H9 (cell line): ENCODE results near the gene F2RL3. TPM values are rescaled to one million over a fixed set of nuclear protein-coding genes. Genes with fewer than 3 reads are reported as not detected.

ENCODE experiments used
- DNase-seq: peaks from one replicate; pipeline ENCODE4 v3.0.0-alpha.2; 2017
- H2AFZ ChIP-seq: one replicate; pipeline ENCODE4 v1.6.1; 2013; ENCODE audit warnings: mild to moderate bottlenecking, low read length, control low read depth, moderate library complexity
- H2AK5ac ChIP-seq: 2 replicates; pipeline ENCODE4 v1.6.1; 2013; ENCODE audit warnings: low read length, control low read depth, mixed read lengths; ENCODE audit not compliant: insufficient read length
- H2BK120ac ChIP-seq: one replicate; pipeline ENCODE4 v1.6.1; 2013; ENCODE audit warnings: low read depth, mild to moderate bottlenecking, low read length, control low read depth, inconsistent platforms; ENCODE audit not compliant: poor library complexity, severe bottlenecking
- H2BK12ac ChIP-seq: 2 replicates; pipeline ENCODE4 v1.6.1; 2013; ENCODE audit warnings: low read length, control low read depth, mixed read lengths, low read depth; ENCODE audit not compliant: insufficient read length
- H2BK15ac ChIP-seq: 2 replicates; pipeline ENCODE4 v1.6.1; 2013; ENCODE audit warnings: low read depth, low read length, control low read depth
- H2BK20ac ChIP-seq: one replicate; pipeline ENCODE4 v1.6.1; 2013; ENCODE audit warnings: low read depth, mild to moderate bottlenecking, low read length, control low read depth, inconsistent platforms; ENCODE audit not compliant: poor library complexity, severe bottlenecking
- H2BK5ac ChIP-seq: 2 replicates; pipeline ENCODE4 v1.6.1; 2013; ENCODE audit warnings: low read length, control low read depth, mixed read lengths; ENCODE audit not compliant: insufficient read length
- H3K14ac ChIP-seq: 2 replicates; pipeline ENCODE4 v1.6.1; 2013; ENCODE audit warnings: low read length, control low read depth; ENCODE audit not compliant: insufficient read depth
- H3K18ac ChIP-seq: 2 replicates; pipeline ENCODE4 v1.6.1; 2013; ENCODE audit warnings: low read depth, mild to moderate bottlenecking, mixed read lengths, low read length, control low read depth; ENCODE audit not compliant: insufficient read length
- H3K23ac ChIP-seq: 2 replicates; pipeline ENCODE4 v1.6.1; 2013; ENCODE audit warnings: low read length, control low read depth, mixed read lengths, low read depth; ENCODE audit not compliant: insufficient read length
- H3K23me2 ChIP-seq: 2 replicates; pipeline ENCODE4 v1.6.1; 2013; ENCODE audit warnings: low read depth, mild to moderate bottlenecking, mixed read lengths, low read length, control low read depth; ENCODE audit not compliant: insufficient read length, poor library complexity, severe bottlenecking
- H3K27ac ChIP-seq: 2 replicates; pipeline ENCODE4 v1.5.1; 2013; ENCODE audit warnings: low read length, control low read depth, mixed read lengths, low read depth; ENCODE audit not compliant: insufficient read length
- H3K27me3 ChIP-seq: 2 replicates; pipeline ENCODE4 v1.6.1; 2013; ENCODE audit warnings: low read length, control low read depth, inconsistent platforms; ENCODE audit not compliant: insufficient read depth
- H3K4ac ChIP-seq: 2 replicates; pipeline ENCODE4 v1.6.1; 2013; ENCODE audit warnings: low read depth, mild to moderate bottlenecking, control low read depth, inconsistent platforms, low read length, moderate library complexity
- H3K4me1 ChIP-seq: 2 replicates; pipeline ENCODE4 v1.6.1; 2013; ENCODE audit warnings: low read length, control low read depth, inconsistent platforms; ENCODE audit not compliant: insufficient read depth
- H3K4me2 ChIP-seq: 2 replicates; pipeline ENCODE4 v1.6.1; 2013; ENCODE audit warnings: low read length, control low read depth, mixed read lengths; ENCODE audit not compliant: insufficient read length, insufficient read depth
- H3K56ac ChIP-seq: 2 replicates; pipeline ENCODE4 v1.6.1; 2013; ENCODE audit warnings: low read depth, mild to moderate bottlenecking, mixed read lengths, low read length, control low read depth; ENCODE audit not compliant: insufficient read length
- H3K79me1 ChIP-seq: 2 replicates; pipeline ENCODE4 v1.6.1; 2013; ENCODE audit warnings: low read depth, mild to moderate bottlenecking, moderate library complexity, low read length, control low read depth, inconsistent platforms; ENCODE audit not compliant: insufficient read depth, poor library complexity, severe bottlenecking
- H3K79me2 ChIP-seq: 2 replicates; pipeline ENCODE4 v1.6.1; 2013; ENCODE audit warnings: low read length, control low read depth, inconsistent platforms; ENCODE audit not compliant: insufficient read depth
- H3K9ac ChIP-seq: 2 replicates; pipeline ENCODE4 v1.6.1; 2013; ENCODE audit warnings: low read length, control low read depth, mixed read lengths; ENCODE audit not compliant: insufficient read length; ENCODE audit errors: extremely low read depth
- H3K9me3 ChIP-seq: one replicate; pipeline ENCODE4 v1.6.1; 2013; ENCODE audit warnings: low read depth, low read length, inconsistent platforms; ENCODE audit not compliant: control insufficient read depth
- H3T11ph ChIP-seq: one replicate; pipeline ENCODE4 v1.6.1; 2013; ENCODE audit warnings: mild to moderate bottlenecking, low read length, control low read depth, inconsistent platforms
- H4K20me1 ChIP-seq: one replicate; pipeline ENCODE4 v1.6.1; 2013; ENCODE audit not compliant: control insufficient read depth, insufficient read length, insufficient read depth
- H4K5ac ChIP-seq: 2 replicates; pipeline ENCODE4 v1.6.1; 2013; ENCODE audit warnings: low read depth, mild to moderate bottlenecking, mixed read lengths, low read length, control low read depth; ENCODE audit not compliant: insufficient read length
- H4K8ac ChIP-seq: replicated peaks from 2 replicates; pipeline ENCODE4 v1.6.1; 2013; ENCODE audit warnings: low read length, control low read depth, mixed read lengths, low read depth; ENCODE audit not compliant: insufficient read length
- H4K91ac ChIP-seq: 2 replicates; pipeline ENCODE4 v1.6.1; 2013; ENCODE audit warnings: low read depth, mild to moderate bottlenecking, moderate library complexity, mixed read lengths, low read length, control low read depth; ENCODE audit not compliant: insufficient read length
- H3K27ac Mint-ChIP-seq, 3 experiments: 2 replicates in 2 of 3; 3 replicates in 1 of 3; pipeline ENCODE4 v1.8.0; 2020 to 2021; ENCODE audit warnings: mixed read lengths in 3 of 3, mild to moderate bottlenecking in 1 of 3, moderate library complexity in 1 of 3
- H3K27me3 Mint-ChIP-seq: 2 replicates; pipeline ENCODE4 v1.8.0; 2021; ENCODE audit warnings: low read depth, mild to moderate bottlenecking, moderate library complexity, mixed read lengths
- H3K36me3 Mint-ChIP-seq, 3 experiments: 2 replicates in 2 of 3; 3 replicates in 1 of 3; pipeline ENCODE4 v1.8.0; 2020 to 2021; ENCODE audit warnings: low read depth in 3 of 3, mixed read lengths in 3 of 3; ENCODE audit not compliant: insufficient read depth in 1 of 3
- H3K4me1 Mint-ChIP-seq, 2 experiments: 2 replicates each; pipeline ENCODE4 v1.8.0; 2020; ENCODE audit warnings: mixed read lengths in 2 of 2
- H3K4me3 Mint-ChIP-seq, 2 experiments: 2 replicates in 1 of 2; 3 replicates in 1 of 2; pipeline ENCODE4 v1.8.0; 2020 to 2021; ENCODE audit warnings: mild to moderate bottlenecking in 2 of 2, mixed read lengths in 2 of 2, moderate library complexity in 1 of 2
- H3K9me3 Mint-ChIP-seq, 2 experiments: 2 replicates in 1 of 2; 3 replicates in 1 of 2; pipeline ENCODE4 v1.8.0; 2020; ENCODE audit warnings: mild to moderate bottlenecking in 2 of 2, mixed read lengths in 2 of 2, moderate library complexity in 1 of 2
- CTCF ChIP-seq: fragments of 200-600 bp; sonication (generic); conservative IDR thresholded peaks from 3 replicates; pipeline ENCODE4 v1.8.0; 2021; ENCODE audit warnings: antibody characterized with exemption, mild to moderate bottlenecking
- WGBS: extraction: QIAGEN DNeasy Blood & Tissue Kit; methylation state at CpG from one replicate; pipeline ENCODE4 v1.1.7; 2013; ENCODE audit warnings: missing lambda C conversion rate, low lambda C conversion rate, mixed read lengths; ENCODE audit not compliant: insufficient read length; ENCODE audit errors: extremely low coverage; 5-methylcytosine and 5-hydroxymethylcytosine counted together
- total RNA-seq: library from RNA; stranded (reverse); gene quantifications from 2 replicates; pipeline ENCODE4 v1.2.1, GENCODE V29; 2021

Gene F2RL3
- total RNA-seq, 1 experiment from 2014 or later: not detected

GRCh38 chr19:16872728-16873127 lies 16.1 kb upstream of the F2RL3 start:
- H2BK5ac ChIP-seq: no peak overlapping the region
- H3K14ac ChIP-seq: no peak overlapping the region
- H4K20me1 ChIP-seq: no peaks in the 10 kb centered on the region
- no peak overlapping the region for H3K56ac ChIP-seq
- H3K79me2 ChIP-seq: peaks cover 5% of the 10 kb centered on the region; the same call in 1 of the 2 replicates
- H3K9ac ChIP-seq: no peak overlapping the region
- no peak overlapping the region for H3K27ac Mint-ChIP-seq
- H2AFZ ChIP-seq: no peak overlapping the region
- no peak overlapping the region for H2AK5ac ChIP-seq
- no peak overlapping the region for H3K4ac ChIP-seq
- H3K79me1 ChIP-seq: peaks cover 2% of the 10 kb centered on the region
- H3K36me3 Mint-ChIP-seq: peaks cover 45 to 80% (median 74%) of the 10 kb centered on the region in 3 experiments; a peak in 6 of 7 replicates
- H4K8ac ChIP-seq: no peak overlapping the region
- WGBS: no CpG with 5 or more reads among the region's 21 CpGs
- H3K18ac ChIP-seq: no peak overlapping the region
- H3K4me1 Mint-ChIP-seq: no peaks in the 10 kb centered on the region
- no peak overlapping the region for H3K4me3 Mint-ChIP-seq
- no peak overlapping the region for H3K23ac ChIP-seq
- no peaks in the 10 kb centered on the region for H3K27me3 Mint-ChIP-seq
- no peaks in the 10 kb centered on the region for H3K27me3 ChIP-seq
- H2BK20ac ChIP-seq: no peak overlapping the region
- H3K4me2 ChIP-seq: no peak overlapping the region
- H3T11ph ChIP-seq: no peak overlapping the region
- H4K5ac ChIP-seq: no peak overlapping the region
- no peak overlapping the region for H2BK120ac ChIP-seq
- H3K4me1 ChIP-seq: no peaks in the 10 kb centered on the region
- no peak overlapping the region for H2BK15ac ChIP-seq
- TF ChIP-seq CTCF: no peak
- peaks cover 0 to 7% of the 10 kb centered on the region in 2 experiments; a peak in 2 of 5 replicates for H3K9me3 Mint-ChIP-seq
- no peak for DNase-seq
- H3K27ac ChIP-seq: no peak overlapping the region
- no peaks in the 10 kb centered on the region for H3K9me3 ChIP-seq
- no peak overlapping the region for H4K91ac ChIP-seq
- H3K23me2 ChIP-seq: no peaks in the 10 kb centered on the region
- no peak overlapping the region for H2BK12ac ChIP-seq
